Fibroblast of upper back skin (primary cell): ENCODE data around the gene DTD2.
"Not testable (repeated sequence)": the region's sequence is repeated elsewhere in the genome, so short reads cannot be mapped to it uniquely, and the experiment has no call there.

Experiments used
- DNase-seq: peaks from one replicate; pipeline ENCODE4 v3.0.0-alpha.2; 2013

Gene DTD2

DNA sequence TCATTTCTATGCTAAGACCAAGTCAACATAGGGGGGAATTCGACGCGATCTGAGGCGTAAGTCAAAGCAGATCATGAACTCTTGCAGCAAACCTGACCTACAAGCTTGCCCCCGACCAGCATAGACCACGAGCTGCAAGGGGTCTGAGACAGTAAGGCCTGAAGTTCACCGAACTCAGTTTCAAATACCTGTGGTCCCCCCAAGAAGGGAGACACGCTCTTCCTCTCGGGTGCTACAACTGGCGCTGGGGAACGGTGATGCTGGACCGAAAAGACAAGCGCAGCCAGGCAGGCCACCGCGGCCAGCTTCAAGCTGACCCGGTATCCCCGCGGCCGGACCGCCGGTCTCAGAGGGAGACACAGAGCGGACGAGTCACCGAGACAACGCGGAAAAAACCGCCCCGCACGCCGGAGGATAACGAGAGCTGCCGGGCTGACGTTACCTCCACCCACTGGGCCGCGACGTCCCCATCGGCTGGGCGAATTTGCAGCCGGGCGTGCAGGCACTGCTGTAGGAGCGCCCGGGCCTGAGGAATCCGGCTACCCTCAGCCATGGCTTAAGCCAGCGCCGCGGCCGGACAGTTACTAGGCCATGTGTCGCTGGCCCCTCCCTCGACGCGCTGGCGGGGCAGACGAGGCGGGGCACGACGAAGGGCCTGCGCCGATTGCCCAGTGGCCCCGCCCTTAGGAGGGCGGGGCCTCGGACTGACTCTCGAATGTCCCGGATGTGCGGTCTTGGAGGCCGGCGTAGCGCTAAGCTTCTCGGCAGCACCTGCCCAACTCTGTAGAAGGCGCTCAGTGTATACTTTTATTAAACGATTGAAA, at the start of gene DTD2:
TSS of gene DTD2 (minus strand) at position 666 of the 824 bp plus-strand sequence. CDS start at position 553, 113 bp downstream.
- peak; percentile 94 for DNase-seq

DNA sequence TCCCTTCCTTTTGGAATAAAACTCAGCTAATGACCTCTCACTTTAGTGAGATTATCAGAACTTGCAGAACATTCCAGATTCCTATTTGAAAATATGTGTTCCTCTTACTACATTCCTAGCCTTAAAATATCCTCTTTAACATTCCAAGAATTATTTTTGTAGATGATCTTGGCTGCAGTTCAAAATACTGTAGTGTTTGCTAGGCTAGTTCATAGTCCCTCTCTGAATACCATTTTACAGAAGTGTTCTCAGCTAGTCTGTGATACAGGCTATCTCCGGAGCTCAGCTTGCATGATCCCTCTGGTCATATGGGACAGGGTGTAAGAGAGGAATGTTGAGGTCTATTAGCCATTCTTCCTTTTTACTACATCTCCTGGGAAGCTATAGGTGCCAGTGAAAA, 48.1 kb upstream of the DTD2 start:
- DNase-seq: peak; percentile 89

DNA sequence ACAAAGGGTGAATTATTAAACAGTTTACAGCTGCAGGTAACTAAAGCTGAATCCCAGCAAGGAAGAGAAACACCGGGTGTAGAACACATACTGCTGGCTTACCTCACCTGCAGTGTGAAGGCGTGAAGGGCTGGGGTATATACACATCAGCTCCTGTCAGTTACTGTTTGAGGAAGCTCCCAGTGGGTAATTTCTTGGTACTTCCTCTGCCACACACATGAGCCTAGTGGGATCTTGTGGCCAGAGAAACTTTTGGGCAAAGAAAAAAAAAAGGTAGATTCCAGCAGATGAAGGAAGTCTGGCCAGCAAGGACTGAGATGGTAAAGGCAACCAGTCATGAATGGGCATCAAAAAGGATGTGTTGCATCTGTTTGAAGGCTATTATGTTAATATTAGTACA, 44.6 kb upstream of the DTD2 start:
- no peak for DNase-seq

DNA sequence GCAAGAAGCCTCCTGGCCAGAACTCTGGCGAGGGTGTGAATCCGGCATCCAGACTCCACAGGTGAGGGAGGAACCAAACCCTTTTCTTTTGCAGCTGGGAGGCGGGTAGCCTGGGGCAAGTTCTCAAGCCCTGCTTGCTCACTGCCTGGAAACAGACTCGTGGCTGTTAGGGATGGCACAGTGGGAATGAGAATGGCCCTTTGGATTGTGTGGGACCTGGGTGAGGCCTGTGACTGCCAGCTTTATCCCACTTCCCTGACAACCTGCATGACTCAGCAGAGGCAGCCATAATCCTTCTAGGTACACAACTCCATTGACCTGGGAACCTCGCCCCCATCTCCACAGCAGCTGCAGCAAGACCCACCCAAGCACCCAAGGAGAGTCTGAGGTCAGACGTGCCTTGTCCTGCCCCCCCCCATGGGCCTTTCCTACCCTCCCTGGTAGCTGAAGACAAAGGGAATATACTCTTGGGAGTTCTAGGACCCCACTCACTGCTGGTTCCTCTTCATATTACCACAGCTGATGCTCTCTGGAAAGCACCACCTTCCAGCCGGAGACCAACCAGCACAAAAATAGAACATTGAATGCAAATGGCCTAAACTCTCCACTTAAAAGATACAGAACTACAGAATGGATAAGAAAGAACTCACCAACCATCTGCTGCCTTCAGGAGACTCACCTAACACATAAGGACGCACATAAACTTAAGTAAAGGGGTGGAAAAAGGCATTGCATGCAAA, 35.6 kb upstream of the DTD2 start:
- DNase-seq: no peak

DNA sequence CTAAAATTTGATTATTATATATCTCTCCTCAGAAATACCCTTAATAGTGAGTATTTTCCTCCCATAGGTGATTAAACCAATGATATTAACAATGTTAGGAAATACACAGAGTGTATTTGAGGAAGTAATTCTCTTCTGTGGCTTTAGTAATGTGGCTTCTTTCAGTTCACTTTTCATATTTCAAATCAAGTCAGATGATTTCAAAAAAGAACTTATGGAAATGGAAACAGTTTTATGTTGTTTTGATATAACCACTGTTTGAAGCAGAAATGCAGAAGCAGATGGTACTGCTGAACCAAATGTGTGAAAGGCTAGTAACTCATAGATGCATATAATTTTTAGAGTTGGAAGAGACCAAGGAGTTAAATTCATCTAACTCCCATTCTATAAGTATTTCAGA, 32.4 kb upstream of the DTD2 start:
- no peak for DNase-seq

DNA sequence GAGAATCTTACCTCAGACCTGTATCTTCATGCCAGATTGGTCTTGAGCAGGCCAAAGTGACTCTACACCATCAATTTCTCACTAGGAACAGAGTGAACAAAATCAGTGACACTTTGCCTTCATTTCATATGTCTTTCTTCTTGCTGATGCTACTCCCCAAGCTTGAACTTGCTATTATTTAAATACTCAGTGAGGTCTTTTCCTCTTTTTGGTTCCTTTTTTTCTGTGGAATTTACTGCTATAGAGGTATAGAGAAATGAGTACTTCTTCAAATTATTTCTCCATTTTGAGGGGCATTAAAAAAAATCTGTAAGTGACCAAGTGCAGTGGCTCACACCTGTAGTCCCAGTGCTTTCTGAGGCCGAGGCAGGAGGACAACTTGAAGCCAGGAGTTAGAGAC, 30.6 kb upstream of the DTD2 start, which contains the start of gene GPR33:
TSS of gene GPR33 (minus strand) at position 154 of the 400 bp plus-strand sequence. CDS start 4,074 bp downstream, outside the sequence.
- no peak for DNase-seq

DNA sequence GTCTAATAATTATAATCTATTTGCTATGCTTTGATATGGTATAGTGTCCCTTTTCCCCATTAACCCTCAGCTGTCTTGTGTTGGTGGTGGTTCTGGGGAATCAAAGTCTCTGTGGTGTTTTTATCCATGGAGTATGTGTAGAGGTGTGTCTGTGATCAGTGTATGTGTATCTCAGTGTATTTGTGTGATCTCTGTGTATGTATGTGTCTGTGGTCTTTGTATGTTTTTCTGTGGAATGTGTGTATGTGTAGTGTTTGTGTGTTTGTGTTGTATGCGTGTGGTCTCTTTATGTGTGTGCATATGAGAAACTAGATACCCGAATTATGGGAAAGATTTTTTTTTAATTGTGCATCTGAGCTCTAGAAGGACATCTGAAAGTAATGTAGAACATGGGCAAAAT, 29.5 kb upstream of the DTD2 start:
- no peak for DNase-seq

DNA sequence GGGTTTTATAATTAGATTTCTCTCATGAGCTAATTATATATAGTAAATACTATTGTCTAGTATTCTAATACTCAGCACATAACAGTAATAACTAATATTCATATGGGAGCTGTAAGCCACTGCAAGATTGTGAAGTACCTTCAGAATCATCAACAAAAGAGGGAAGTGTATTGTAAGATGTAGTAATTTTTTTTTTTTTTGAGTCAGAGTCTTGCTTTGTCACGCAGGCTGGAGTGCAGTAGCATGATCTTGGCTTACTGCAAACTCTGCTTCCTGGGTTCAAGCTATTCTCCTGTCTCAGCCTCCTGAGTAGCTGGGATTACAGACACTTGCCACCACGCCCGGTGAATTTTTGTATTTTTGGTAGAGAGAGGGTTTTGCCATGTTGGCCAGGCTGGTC, 27.4 kb upstream of the DTD2 start:
- DNase-seq: no peak

DNA sequence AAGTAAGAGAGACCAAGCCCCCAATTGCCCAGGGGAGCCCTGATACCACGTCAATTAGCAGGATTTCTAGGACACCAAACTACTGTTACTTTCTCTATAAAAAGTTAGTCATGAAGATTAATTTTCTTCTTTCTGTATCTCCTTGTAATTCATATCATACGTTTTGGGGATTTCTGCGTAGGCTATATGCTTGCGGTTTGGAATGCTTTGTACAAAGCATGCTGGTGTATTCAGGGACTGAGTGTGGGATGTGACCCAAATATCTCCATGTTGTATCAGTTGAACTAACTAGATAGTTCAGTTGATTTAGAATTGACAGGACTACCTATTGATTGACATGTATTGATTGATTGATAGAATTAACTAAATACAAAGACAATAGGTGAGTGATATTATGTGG, 22.9 kb upstream of the DTD2 start:
- DNase-seq: peak; percentile 57

DNA sequence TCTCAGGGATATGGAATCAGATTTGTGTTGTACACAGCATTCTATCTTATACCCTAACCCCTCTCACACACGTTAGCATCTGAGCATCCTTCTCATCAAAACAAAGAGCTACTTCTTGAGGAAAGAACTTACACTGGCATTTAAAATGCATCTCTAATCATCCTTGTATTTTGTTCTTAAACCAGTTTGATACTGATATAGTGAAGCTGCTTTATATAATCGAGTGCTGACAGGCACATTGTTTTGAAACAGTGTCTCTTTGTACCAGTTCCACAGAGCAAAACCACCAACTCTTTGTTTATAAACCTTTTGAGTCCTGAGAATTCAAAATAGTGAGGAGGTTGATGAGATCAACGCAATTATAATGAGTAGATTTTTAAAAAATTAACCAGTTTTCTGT, 21.7 kb upstream of the DTD2 start:
- DNase-seq: no peak

DNA sequence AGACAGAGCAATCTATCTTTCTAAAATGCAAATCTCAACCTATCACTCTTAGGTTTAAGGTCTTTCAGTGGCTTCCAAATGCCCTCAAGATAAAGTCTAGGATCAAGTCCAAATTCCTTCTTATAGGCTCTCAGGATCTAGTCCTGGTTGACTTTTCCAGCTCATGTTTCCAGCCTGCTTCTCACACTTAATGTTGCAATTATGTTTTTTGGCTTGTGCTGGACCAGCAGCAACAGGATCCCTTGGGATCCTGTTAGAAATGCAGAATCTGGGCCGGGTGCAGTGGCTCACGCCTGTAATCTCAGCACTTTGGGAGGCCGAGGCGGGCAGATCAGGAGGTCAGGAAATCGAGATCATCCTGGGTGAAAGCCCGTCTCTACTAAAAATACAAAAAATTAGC, 19.9 kb upstream of the DTD2 start:
- DNase-seq: peak; percentile 6

DNA sequence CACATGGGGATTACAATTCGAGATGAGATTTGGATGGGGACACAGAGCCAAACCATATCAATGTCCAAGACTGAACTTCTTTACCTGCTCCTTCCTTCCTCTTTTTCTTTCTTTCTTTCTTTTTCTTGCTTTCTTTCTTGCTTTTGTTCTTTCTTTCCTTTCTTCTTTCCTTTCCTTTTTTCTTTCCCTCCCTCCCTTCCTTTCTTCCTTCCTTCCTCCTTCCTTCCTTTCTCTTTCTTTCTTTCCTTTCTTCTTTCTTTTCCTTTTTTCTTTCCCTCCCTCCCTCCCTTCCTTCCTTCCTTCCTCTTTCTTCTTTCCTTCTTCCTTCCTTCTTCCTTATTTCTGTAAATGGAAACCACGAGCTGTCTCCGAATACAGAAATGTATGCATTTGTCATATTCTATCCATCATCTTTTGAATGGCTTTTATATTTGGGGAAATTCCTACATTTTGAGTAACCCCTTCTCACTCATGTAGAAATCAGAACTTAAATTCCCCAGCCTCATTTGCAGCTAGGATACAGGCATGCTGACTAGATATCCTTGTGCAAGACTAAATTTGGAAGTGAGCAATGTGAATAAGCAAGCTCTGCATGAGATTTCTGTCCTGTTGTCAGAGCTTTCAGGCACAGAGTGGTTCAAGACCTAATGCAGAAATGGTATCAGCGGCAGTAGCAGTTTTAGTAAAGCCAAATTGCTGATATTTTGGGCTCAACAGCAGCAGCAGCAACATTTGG, 19.0 kb upstream of the DTD2 start:
- DNase-seq: peak; percentile 18

DNA sequence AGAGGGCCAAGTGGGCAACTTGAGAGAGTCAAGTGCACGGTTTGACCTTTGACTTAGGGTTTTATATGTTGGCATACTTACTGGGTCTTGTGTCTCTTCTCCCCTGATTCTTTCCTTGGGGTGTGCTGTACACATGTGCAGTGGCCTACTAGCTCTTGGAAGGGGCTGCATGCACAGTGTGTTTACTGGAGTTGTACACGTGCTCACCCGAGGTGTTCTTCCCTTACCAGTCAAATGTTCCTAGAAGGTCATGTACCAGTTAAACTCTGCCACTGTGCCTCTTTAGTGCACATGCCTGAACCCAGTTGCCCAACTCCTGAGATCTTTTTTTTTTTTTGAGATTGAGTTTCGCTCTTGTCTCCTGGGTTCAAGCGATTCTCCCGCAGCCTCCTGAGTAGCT, 9.2 kb upstream of the DTD2 start:
- no peak for DNase-seq

DNA sequence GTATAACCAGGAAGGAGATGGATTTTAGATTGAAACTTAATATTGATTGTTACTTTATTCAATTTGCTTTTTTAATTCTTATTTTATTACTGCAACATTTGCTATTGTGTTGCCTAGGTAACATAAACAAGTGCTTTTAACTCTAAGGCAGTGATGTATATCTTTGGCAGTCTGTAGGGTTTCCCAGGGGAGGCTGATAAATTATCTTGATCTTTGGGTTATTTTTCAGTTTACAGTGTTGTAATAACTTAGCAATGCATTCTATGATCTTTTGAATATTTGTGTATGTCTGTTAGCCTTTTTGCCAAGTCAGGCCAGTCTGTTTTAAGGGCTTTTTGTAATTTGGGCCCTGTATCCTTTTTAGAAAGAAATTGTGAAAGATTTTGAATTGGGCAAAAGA, 7.8 kb upstream of the DTD2 start:
- peak; percentile 66 for DNase-seq

DNA sequence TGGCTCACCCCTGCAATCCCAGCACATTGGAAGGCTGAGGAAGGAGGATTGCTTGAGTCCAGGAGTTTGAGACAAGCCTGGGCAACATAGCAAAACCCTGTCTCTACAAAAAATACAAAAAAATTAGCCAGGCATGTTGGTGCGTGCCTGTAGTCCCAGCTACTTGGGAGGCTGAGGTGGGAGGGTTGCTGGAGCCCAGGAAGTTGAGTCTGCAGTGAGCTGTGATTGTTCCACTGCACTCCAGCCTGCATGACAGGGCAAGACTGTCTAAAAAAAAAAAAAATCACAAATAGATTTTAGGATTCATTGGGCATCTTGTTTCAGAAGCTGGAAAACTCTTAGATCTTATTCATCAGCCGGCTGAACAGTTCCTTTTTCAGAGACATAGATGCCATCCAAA, 5.1 kb upstream of the DTD2 start:
- DNase-seq: not testable (repeated sequence)

DNA sequence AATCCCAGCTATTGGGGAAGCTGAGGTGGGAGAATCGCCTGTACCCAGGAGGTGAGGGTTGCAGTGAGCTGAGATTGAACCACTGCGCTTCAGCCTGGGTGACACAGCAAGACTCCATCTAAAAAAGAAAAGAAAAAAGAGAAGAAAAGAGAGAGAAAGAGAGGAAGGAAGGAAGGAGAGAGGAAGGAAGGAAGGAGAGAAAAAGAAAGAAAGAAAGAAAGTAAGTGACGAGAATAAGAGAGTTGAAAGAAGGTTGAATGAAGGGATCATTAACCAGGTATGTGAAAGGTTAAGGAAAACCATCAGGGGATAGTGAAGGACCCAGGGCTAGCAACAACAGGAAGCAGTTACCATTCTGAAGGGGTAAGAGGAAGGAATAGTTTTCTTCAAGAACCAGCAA, 4.2 kb upstream of the DTD2 start:
- no peak for DNase-seq

DNA sequence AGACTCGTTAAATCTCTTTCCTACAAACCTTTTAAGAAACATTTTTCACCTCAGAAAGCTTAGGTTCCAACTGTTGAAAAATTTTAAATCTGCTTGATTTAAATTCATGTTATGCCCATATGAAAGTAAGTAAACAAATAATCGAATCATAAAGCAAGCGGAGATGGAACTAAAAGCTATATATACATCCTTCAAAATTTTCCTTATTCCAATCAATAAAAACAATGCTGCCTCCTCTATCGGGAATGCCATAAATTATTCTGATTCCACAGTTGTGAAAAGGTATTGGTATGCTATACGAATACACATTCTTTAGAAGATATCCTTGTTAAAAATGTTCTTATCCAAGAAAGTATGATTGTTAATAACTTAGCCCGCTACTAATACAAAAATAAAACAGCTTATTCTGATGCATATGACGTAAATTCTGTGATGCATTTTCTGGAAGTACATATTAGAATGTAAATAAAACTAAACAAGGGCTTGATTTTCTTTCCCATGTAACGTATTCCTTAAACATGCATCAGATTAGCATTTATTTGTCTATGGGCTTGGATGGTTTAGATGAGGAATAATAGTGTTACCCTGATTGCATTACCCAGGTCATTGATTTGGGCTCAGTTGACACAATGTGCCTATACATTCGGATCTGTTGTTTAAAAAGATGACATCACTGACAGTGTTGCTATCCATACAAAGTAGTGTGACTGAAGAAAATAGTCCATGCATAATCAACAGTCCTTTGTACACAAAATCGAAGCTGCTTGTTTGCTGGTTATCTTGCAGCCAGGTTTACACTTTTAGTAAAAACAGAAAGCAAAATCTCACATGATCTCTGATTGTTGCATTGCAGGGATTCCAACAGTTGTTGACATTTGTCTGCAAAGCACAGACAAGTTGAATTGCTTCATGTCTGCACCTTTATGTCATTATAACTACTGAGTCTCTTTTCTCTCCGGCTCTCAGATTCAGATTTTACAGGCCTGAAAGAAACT, 656 bp upstream of the DTD2 start:
- DNase-seq: no peak

DNA sequence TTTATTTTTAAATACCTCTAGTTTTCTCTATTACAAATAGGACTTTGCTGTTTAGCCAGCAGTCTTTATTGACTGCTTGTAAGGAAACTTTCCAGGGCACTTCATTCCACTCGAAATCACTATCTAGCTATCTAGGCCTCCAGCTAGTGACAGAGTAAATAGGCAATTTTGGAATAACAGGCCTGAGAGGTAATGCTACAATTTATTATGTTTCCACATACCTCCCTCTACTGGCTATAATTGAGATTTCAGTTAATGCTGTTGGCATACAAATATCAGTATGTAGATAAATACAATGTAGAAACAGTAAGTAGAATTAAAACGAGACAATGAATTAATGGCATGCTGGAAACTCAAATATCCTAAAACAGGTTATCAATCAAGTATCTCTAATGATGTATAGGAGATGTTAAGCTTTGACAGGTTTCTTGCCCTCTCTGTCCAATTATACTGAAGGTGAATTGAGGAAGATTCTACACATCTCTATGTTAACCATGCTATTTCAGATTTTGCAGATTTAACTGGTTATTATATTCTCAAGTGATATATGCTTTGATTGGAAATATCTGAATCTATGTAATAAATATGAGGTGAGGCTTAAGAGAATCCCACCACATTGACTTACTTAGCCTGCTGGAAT, 7.2 kb downstream of the DTD2 start:
- peak; percentile 40 for DNase-seq

DNA sequence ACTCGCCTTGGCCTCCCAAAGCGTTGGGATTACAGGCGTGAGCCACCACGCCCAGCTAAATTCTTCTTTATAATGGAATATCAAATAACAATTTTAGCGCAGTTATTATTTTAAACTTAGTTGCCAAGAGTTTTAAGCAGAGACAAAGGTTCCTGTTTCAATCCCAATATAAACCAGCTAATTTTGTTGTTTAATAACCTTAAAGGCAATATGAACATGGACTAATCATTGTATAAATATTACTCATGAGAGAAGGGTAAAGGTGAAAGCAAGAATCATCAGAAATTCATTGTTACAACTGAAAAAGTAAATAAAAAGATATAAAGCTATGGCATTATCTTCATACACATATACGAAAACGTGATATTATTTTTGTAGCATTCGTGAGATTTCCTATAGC, 8.2 kb downstream of the DTD2 start:
- no peak for DNase-seq

DNA sequence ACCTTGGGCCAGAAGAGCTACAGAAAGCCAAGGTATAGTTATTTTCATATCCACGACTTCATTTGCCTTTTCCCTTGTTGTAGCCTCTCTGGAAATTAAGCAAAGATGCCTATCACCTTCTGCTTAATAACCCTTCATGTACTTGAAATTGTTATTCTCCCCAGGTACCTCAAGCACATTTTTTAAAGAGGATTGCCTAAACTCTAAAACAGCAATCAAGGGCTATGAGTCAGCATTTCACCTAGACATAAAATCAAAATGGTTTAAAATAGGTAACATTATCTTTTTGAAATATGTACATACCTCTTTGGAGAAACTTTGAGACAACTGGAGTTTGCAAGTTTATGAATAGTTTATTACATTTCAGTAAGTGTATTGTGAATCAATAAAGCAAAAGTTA, 11.6 kb downstream of the DTD2 start:
- no peak for DNase-seq

DNA sequence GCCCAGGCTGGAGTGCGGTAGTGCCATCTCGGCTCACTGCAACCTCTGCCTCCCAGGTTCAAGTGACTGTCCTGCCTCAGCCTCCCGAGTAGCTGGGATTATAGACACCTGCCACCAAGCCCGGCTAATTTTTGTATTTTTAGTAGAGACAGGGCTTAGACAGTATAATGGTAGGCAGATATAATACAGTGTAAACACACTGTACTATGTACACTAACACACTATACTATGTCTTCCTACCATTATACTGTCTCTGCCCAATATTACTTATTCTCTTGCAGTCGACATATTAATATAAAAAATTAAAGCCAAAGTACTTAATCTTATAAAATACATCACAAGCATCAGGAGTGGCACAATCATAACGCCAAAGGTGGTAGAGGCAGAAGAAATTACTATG, 15.0 kb downstream of the DTD2 start:
- DNase-seq: no peak
